Left cardiac atrium (tissue), 4 donors: Measurements from ENCODE around the gene TECPR2. TPM values are rescaled to one million over a fixed set of nuclear protein-coding genes. Genes with fewer than 3 reads are reported as not detected.
A peak's percentile ranks its signal among the peaks of the same experiment; 100 is the strongest.

Source experiments
- ATAC-seq, 2 donors: fragments of 200-7000 bp; cut with Tn5 transposase; one replicate each; pipeline ENCODE4 v1.9.1; 2020; ENCODE audit warnings: mild to moderate bottlenecking in 2 of 2, moderate library complexity in 2 of 2
- DNase-seq: peaks from one replicate; pipeline ENCODE4 v3.0.0-alpha.2; 2020
- intact Hi-C, 2 donors: fragments of 100-400 bp; cut with DNase I; formaldehyde crosslinking; loops; one replicate each; pipeline versions ENCODE4 v1.14.1 to v1.15.1; 2022 to 2023
- total RNA-seq, 2 donors: library from RNA; stranded (reverse); fragmentation: NEBNext Ultra II Directional; extraction: Animal tissue kit (Norgen Biotek cat#: 25700); gene quantifications; one replicate each; pipeline ENCODE4 v1.2.1, GENCODE V29; 2021
- donor health status: DM: no; HTN: yes; CAD: no.
- donor health status: DM: no; HTN: yes; CAD: no; lungs with severe emphysema.
- donor health status: DM: yes; HTN: yes; CAD: no.
- donor health status: Dilated cardiomyopathy.

TECPR2 gene
- total RNA-seq, 2 donors from 2014 or later, result 20.9 to 29.6 TPM

GRCh38 chr14:102445641-102446040 lies 82.9 kb downstream of the TECPR2 start:
- ATAC-seq (no peak), DNase-seq (no peak)
- intact Hi-C loops, result no loop called here

GRCh38 chr14:102450206-102451063 lies 87.7 kb downstream of the TECPR2 start:
- intact Hi-C loops, result no loop called here
- ATAC-seq, result peak in 1 of 2 donors; percentile 36
- DNase-seq, result no peak

- DNase-seq (no peak), ATAC-seq (peak; percentile 30 to 36)
- intact Hi-C loops, result no loop called here
Measured at GRCh38 chr14:102451064-102451352, 88.3 kb downstream of the TECPR2 start.

- no peak for ATAC-seq
Measured at GRCh38 chr14:102452302-102452701, 89.6 kb downstream of the TECPR2 start.

GRCh38 chr14:102454711-102455110 lies 92.0 kb downstream of the TECPR2 start:
- no peak for ATAC-seq
- intact Hi-C loops, result no loop called here
- DNase-seq, result no peak

More at GRCh38 chr14:102452302-102452701, 89.6 kb downstream of the TECPR2 start:
- intact Hi-C loops, result no loop called here
- DNase-seq, result no peak

GRCh38 chr14:102457509-102457908 lies 94.8 kb downstream of the TECPR2 start:
- no peak for DNase-seq
- intact Hi-C loops, result no loop called here
- ATAC-seq, result no peak

- DNase-seq (no peak), ATAC-seq (peak in 1 of 2 donors; percentile 57)
- intact Hi-C loops, result no loop called here
Measured at GRCh38 chr14:102461490-102462338, 99.0 kb downstream of the TECPR2 start.

GRCh38 chr14:102462391-102462790 lies 99.7 kb downstream of the TECPR2 start:
- intact Hi-C loops, result no loop called here
- DNase-seq, result no peak
- no peak for ATAC-seq

GRCh38 chr14:102464006-102464405 lies 101.3 kb downstream of the TECPR2 start:
- intact Hi-C loops, result no loop called here
- DNase-seq, result no peak
- no peak for ATAC-seq

- ATAC-seq, result no peak
- intact Hi-C loops, result no loop called here
- DNase-seq, result no peak
Measured at GRCh38 chr14:102464846-102465341, 102.2 kb downstream of the TECPR2 start.

- ATAC-seq (no peak), DNase-seq (no peak)
Measured at GRCh38 chr14:102469261-102469660, 106.5 kb downstream of the TECPR2 start.

GRCh38 chr14:102471921-102472790 lies 109.4 kb downstream of the TECPR2 start:
- no peak for DNase-seq
- ATAC-seq, result no peak

More at GRCh38 chr14:102469261-102469660, 106.5 kb downstream of the TECPR2 start:
- intact Hi-C loops, result no loop called here

GRCh38 chr14:102472791-102473150 lies 110.0 kb downstream of the TECPR2 start:
- ATAC-seq (no peak), DNase-seq (no peak)
- intact Hi-C loops, result no loop called here

More at GRCh38 chr14:102471921-102472790, 109.4 kb downstream of the TECPR2 start:
- intact Hi-C loops, result no loop called here

GRCh38 chr14:102473559-102473958 lies 110.8 kb downstream of the TECPR2 start:
- DNase-seq (no peak), ATAC-seq (no peak)
- intact Hi-C loops, result no loop called here

GRCh38 chr14:102474934-102475333 lies 112.2 kb downstream of the TECPR2 start:
- DNase-seq (peak; percentile 85), ATAC-seq (peak; percentile 94 to 95)

GRCh38 chr14:102479107-102479506 lies 116.4 kb downstream of the TECPR2 start:
- DNase-seq, result no peak
- ATAC-seq, result no peak
- intact Hi-C loops, result no loop called here

More at GRCh38 chr14:102474934-102475333, 112.2 kb downstream of the TECPR2 start:
- intact Hi-C loops, result no loop called here

- DNase-seq, result peak; percentile 60
- intact Hi-C loops, result no loop called here
- peak; percentile 43 to 62 for ATAC-seq
Measured at GRCh38 chr14:102479777-102480176, 117.0 kb downstream of the TECPR2 start.

GRCh38 chr14:102481371-102481770 lies 118.6 kb downstream of the TECPR2 start:
- no peak for DNase-seq
- no peak for ATAC-seq
- intact Hi-C loops, result no loop called here

- DNase-seq (no peak), ATAC-seq (no peak)
Measured at GRCh38 chr14:102481791-102482238, 119.1 kb downstream of the TECPR2 start.

More at GRCh38 chr14:102481791-102482238, 119.1 kb downstream of the TECPR2 start:
- intact Hi-C loops, result no loop called here
